OCI-LY3 (cell line): Measurements from ENCODE around the gene OSBPL3.

Experiments used
- CTCF ChIP-seq: fragments of 200-600, 300-600 bp; sonication (generic); IDR thresholded peaks from 2 replicates; pipeline ENCODE4 v1.5.1; 2014; ENCODE audit warnings: antibody characterized with exemption, low read length, low read depth
- EZH2phosphoT487 ChIP-seq: fragments of 200-600 bp; shearing (Covaris generic); IDR thresholded peaks from 2 replicates; pipeline ENCODE4 v1.6.1; 2018; ENCODE audit warnings: antibody characterized with exemption, mixed run types, low read depth

GRCh38 chr7:24755541-24756407 is 224.2 kb downstream of the OSBPL3 start:
- TF ChIP-seq CTCF (no peak), EZH2phosphoT487 (no peak)
